Brain pericyte (primary cell): ENCODE results near the gene SLC46A2.

Source experiments
- DNase-seq: peaks from one replicate; pipeline ENCODE4 v3.0.0-alpha.2; 2012; ENCODE audit warnings: low read depth, low spot score

Gene SLC46A2

GRCh38 chr9:112886351-112886750 lies 4.3 kb downstream of the SLC46A2 start:
- DNase-seq, result no peak

- no peak for DNase-seq
Measured at GRCh38 chr9:112885324-112885723, 5.4 kb downstream of the SLC46A2 start.

- no peak for DNase-seq
Measured at GRCh38 chr9:112884721-112885120, 6.0 kb downstream of the SLC46A2 start.

- no peak for DNase-seq
Measured at GRCh38 chr9:112884101-112884500, 6.6 kb downstream of the SLC46A2 start.

- no peak for DNase-seq
Measured at GRCh38 chr9:112881331-112881730, 9.3 kb downstream of the SLC46A2 start.

DNA sequence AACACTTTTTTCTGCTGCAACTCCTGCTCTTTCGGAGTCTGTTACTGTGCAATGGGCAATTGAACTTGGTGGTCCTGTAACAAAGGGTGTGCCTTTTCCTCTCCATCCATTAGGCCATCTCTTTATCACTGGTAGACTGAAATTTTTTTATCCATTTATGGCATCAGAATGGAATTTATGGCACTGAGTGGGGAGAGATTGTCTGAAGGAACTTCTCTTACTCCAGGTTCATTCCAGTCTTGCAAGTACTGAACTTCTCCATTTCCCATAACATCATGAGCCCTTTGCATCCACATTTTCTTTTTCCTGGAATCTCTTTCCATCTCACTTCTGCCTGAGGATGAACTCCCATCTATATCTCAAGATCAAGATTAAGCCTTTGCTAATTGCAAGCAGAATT lies 10.0 kb downstream of the SLC46A2 start:
- no peak for DNase-seq

DNA sequence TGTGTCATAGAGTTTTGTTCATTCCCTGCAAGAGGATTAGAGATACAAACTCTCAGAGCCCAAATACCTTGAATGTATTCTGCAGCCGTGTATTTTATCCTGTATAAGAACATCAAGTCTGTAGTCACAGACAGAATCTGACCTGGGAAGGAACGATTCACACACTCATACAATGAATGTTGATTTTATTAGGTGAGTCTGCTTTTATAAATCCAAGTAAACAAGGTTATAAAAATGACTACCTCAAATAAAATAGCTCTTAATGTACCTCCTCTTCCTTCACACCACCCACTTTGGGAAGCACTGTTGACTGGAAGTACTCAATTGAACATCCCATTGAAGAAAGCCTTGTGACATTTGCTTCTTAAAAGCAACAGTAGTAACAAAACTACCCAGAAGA lies 11.9 kb downstream of the SLC46A2 start:
- DNase-seq, result no peak

- DNase-seq, result no peak
Measured at GRCh38 chr9:112873773-112874405, 16.8 kb downstream of the SLC46A2 start.

DNA sequence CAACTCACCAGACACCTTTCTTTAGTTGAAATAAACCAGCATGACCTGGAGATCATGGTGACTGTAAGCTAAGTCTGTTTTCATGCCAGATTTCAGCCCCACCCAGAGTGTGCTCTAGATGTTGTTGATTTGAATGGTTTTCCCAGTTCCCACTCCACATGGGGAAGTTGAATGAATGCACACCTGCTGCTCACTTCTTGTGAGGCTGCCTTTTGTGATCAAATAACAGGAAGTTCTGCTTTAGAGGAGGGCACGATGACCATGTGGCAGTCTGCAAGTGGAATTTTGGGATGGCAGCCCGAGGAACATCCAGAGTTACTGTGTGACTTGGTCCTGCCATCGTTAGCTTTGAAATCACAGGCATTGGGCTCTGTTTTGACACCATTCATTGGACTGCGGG lies 18.7 kb downstream of the SLC46A2 start:
- DNase-seq, result no peak

- DNase-seq, result no peak
Measured at GRCh38 chr9:112870556-112870955, 20.1 kb downstream of the SLC46A2 start.

GRCh38 chr9:112869917-112870316 lies 20.8 kb downstream of the SLC46A2 start:
- DNase-seq, result no peak

DNA sequence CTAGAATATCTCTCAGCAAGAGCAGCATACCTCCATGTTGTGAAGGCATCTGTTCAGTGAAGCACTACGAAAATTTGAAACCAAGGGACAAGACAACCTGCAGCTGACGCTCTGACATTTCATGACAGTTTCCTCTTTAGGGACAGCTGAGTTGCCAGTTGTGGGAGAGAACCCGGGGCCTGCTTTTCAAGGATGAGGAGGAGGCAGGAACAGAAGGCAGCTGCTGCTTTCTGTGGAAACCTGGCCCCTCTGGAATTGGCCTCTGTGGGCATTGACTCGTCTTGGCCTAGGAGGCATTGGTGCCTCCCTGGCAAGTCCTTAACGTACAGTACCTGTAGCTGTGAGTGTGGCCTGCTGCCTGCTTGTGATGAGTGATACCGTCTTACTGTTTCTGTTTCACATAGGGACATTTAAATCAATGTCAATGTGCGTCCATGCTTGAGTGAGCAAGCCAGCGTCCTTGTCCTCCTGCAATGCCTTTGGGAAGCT lies 21.6 kb downstream of the SLC46A2 start:
- no peak for DNase-seq

GRCh38 chr9:112868461-112868860 lies 22.2 kb downstream of the SLC46A2 start:
- DNase-seq, result no peak

DNA sequence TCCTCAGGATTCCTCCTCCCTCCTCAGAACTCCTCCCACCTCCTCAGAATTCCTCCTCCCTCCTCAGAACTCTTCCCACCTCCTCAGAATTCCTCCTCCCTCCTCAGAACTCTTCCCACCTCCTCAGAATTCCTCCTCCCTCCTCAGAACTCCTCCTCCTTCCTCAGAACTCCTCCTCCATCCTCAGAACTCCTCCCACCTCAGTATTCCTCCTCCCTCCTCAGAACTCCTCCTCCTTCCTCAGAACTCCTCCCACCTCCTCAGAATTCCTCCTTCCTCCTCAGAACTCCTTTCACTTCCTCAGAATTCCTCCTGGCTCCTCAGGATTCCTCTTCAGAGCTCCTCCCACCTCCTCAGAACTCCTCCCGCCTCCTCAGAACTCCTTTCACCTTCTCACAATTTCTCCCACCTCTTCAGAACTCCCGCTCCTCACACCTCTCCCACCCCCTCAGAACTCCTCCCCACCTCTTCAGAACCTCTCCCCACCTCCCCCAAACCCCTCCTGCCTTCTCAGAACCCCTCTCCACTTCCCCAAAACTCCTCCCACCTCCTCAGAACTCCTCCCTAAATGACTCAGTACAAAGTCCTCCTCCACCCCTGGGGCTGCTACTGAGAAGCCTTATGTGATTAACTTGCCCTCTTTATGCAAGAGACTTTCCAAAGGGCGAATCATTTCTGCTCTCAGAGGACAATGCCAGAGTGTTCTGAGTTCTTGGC lies 23.2 kb downstream of the SLC46A2 start:
- no peak for DNase-seq

GRCh38 chr9:112866662-112867274 lies 23.9 kb downstream of the SLC46A2 start:
- no peak for DNase-seq

- no peak for DNase-seq
Measured at GRCh38 chr9:112864982-112865381, 25.7 kb downstream of the SLC46A2 start.

- no peak for DNase-seq
Measured at GRCh38 chr9:112864403-112864802, 26.3 kb downstream of the SLC46A2 start.

DNA sequence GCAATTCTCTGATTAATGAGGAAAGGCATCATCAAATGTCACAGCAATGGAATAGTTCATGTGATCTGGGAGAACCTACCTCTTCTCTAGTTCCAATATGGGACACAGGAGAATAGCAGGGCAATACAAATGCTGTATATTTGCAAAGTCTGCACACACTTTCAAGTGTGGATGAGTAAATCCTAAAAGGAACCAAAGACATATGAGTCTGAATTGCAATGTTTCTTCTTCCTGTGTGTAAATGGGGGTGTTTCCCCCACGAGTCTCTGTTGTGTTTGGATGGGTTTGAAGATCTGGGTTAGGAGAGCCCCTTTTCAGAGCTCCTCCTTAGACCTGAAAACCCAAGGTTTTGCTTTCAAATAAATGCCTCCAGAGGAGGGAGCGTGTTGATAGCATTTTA lies 26.9 kb downstream of the SLC46A2 start:
- DNase-seq, result no peak

DNA sequence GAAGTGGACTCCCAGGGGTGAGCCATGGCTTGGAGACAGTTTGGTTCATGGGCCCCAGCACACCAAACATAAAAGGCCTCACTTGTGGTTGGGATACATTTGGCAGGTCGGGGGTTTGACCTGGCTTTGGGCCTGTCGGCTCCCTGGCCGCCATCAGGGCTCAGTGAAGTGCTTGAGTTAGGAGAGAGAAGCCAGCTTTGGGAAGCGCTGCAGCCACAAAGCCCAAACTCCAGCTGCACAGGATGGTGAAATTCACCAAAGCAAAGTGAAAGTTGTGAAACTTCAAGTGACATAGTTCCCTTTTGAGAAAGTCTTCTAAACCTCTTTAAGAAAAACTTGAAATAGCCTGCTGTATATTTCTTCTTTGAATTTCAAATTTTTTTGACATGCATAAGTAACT lies 27.5 kb downstream of the SLC46A2 start:
- DNase-seq, result no peak

GRCh38 chr9:112861638-112862555 lies 28.8 kb downstream of the SLC46A2 start:
- DNase-seq, result no peak

DNA sequence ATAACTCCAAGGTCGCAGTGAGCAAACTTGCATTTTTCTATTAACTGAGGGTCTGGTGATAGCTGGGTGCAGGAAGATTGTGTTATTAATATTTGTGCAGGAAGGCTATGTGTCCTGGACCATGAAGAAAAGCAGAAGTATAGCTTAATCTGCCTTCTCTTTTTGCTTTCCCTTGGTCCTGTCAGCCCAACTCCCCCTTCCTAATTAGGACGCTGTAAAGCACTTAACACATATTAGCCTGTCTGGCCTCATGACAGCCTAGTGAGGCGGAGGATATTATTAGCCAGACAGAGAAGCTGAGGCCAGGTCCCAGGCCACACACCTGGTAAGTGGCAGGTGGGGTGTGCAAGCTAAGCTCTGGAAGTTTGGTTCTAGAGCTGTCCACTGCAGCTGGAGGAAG lies 29.5 kb downstream of the SLC46A2 start:
- DNase-seq, result no peak

- no peak for DNase-seq
Measured at GRCh38 chr9:112860451-112860850, 30.2 kb downstream of the SLC46A2 start.
